Measurements from ENCODE around the gene TPT1.
A peak's percentile ranks its signal among the peaks of the same experiment; 100 is the strongest.

The TPT1 gene

GRCh38 chr13:45336025-45336800, 4.8 kb downstream of the TPT1 start:
- Histone ChIP-seq H4K20me1 (ENCODE audit: control insufficient read depth, insufficient read depth, low read depth, low read length) (peaks cover 62% of the 10 kb centered on the region), H3F3A (ENCODE audit: control insufficient read depth, insufficient read depth) (peaks cover 88% of the 10 kb centered on the region)

GRCh38 chr13:45335397-45336024, 5.5 kb downstream of the TPT1 start:
- H3K79me2 ChIP-seq (ENCODE audit: control insufficient read depth, low read length): peaks cover 58% of the 10 kb centered on the region
- H3K9me3 ChIP-seq (ENCODE audit: control insufficient read depth, insufficient read depth, low read length): no peaks in the 10 kb centered on the region
- H3K27me3 ChIP-seq (ENCODE audit: control insufficient read depth, low read length): no peaks in the 10 kb centered on the region
- H3K36me3 ChIP-seq (ENCODE audit: control insufficient read depth, low read length): peaks cover 76% of the 10 kb centered on the region
- H3K27ac ChIP-seq (ENCODE audit: low read depth, low read length): no peak overlapping the region
- H3F3A ChIP-seq (ENCODE audit: control insufficient read depth, insufficient read depth): peaks cover 94% of the 10 kb centered on the region
- H3K4me3 ChIP-seq (ENCODE audit: low read length): no peak overlapping the region; the same call in 1 of the 2 replicates
- H3K4me2 ChIP-seq (ENCODE audit: low read length): peak overlapping the region; percentile 22
- H4K20me1 ChIP-seq (ENCODE audit: control insufficient read depth, insufficient read depth, low read depth, low read length): peaks cover 62% of the 10 kb centered on the region
- H3K4me1 ChIP-seq (ENCODE audit: control insufficient read depth, low read length): peaks cover 68% of the 10 kb centered on the region
- TF ChIP-seq, protein P1, sequence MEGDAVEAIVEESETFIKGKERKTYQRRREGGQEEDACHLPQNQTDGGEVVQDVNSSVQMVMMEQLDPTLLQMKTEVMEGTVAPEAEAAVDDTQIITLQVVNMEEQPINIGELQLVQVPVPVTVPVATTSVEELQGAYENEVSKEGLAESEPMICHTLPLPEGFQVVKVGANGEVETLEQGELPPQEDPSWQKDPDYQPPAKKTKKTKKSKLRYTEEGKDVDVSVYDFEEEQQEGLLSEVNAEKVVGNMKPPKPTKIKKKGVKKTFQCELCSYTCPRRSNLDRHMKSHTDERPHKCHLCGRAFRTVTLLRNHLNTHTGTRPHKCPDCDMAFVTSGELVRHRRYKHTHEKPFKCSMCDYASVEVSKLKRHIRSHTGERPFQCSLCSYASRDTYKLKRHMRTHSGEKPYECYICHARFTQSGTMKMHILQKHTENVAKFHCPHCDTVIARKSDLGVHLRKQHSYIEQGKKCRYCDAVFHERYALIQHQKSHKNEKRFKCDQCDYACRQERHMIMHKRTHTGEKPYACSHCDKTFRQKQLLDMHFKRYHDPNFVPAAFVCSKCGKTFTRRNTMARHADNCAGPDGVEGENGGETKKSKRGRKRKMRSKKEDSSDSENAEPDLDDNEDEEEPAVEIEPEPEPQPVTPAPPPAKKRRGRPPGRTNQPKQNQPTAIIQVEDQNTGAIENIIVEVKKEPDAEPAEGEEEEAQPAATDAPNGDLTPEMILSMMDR (IDR thresholded peaks at IDR 0.05; ENCODE audit: low read depth, low read length, poor library complexity, severe bottlenecking): no peak
- no peak for TF ChIP-seq EZH2phosphoT487 (IDR thresholded peaks at IDR 0.05; ENCODE audit: borderline replicate concordance, low read length)
- H3K9me2 ChIP-seq (replicated peaks; ENCODE audit: control insufficient read depth, low read length): no peaks in the 10 kb centered on the region

More at GRCh38 chr13:45336025-45336800, 4.8 kb downstream of the TPT1 start:
- Histone ChIP-seq H3K9me2 (replicated peaks; ENCODE audit: control insufficient read depth, low read length) (no peaks in the 10 kb centered on the region), H3K9me3 (ENCODE audit: control insufficient read depth, insufficient read depth, low read length) (no peaks in the 10 kb centered on the region), H3K27ac (ENCODE audit: low read depth, low read length) (no peak overlapping the region), H3K4me3 (ENCODE audit: low read length) (no peak overlapping the region), H3K79me2 (ENCODE audit: control insufficient read depth, low read length) (peaks cover 63% of the 10 kb centered on the region), H3K4me2 (ENCODE audit: low read length) (peak overlapping the region; percentile 22), H3K4me1 (ENCODE audit: control insufficient read depth, low read length) (peaks cover 61% of the 10 kb centered on the region), H3K27me3 (ENCODE audit: control insufficient read depth, low read length) (no peaks in the 10 kb centered on the region), H3K36me3 (ENCODE audit: control insufficient read depth, low read length) (peaks cover 80% of the 10 kb centered on the region)
- TF ChIP-seq EZH2phosphoT487 (IDR thresholded peaks at IDR 0.05; ENCODE audit: borderline replicate concordance, low read length): no peak
- TF ChIP-seq, protein P1 (IDR thresholded peaks at IDR 0.05; ENCODE audit: low read depth, low read length, poor library complexity, severe bottlenecking): no peak

GRCh38 chr13:45333977-45334922, 6.7 kb downstream of the TPT1 start:
- peaks cover 72% of the 10 kb centered on the region for H3K4me1 ChIP-seq (ENCODE audit: control insufficient read depth, low read length)
- peaks cover 64% of the 10 kb centered on the region for H3K36me3 ChIP-seq (ENCODE audit: control insufficient read depth, low read length)
- no peak for TF ChIP-seq EZH2phosphoT487 (IDR thresholded peaks at IDR 0.05; ENCODE audit: borderline replicate concordance, low read length)
- TF ChIP-seq, protein P1 (IDR thresholded peaks at IDR 0.05; ENCODE audit: low read depth, low read length, poor library complexity, severe bottlenecking): no peak
- H3K4me2 ChIP-seq (ENCODE audit: low read length): peak overlapping the region; percentile 2
- no peak overlapping the region for H3K4me3 ChIP-seq (ENCODE audit: low read length)
- no peak overlapping the region for H3K27ac ChIP-seq (ENCODE audit: low read depth, low read length)
- H3K79me2 ChIP-seq (ENCODE audit: control insufficient read depth, low read length): peaks cover 45% of the 10 kb centered on the region
- H3F3A ChIP-seq (ENCODE audit: control insufficient read depth, insufficient read depth): peaks cover 86% of the 10 kb centered on the region
- no peaks in the 10 kb centered on the region for H3K27me3 ChIP-seq (ENCODE audit: control insufficient read depth, low read length)
- no peaks in the 10 kb centered on the region for H3K9me3 ChIP-seq (ENCODE audit: control insufficient read depth, insufficient read depth, low read length)
- H3K9me2 ChIP-seq (replicated peaks; ENCODE audit: control insufficient read depth, low read length): no peaks in the 10 kb centered on the region
- peaks cover 52% of the 10 kb centered on the region for H4K20me1 ChIP-seq (ENCODE audit: control insufficient read depth, insufficient read depth, low read depth, low read length)

Measured in DOHH2 (cell line).